Measurements from ENCODE around the gene METTL5.
"Not testable (repeated sequence)": the region's sequence is repeated elsewhere in the genome, so short reads cannot be mapped to it uniquely, and the experiment has no call there.

DNA sequence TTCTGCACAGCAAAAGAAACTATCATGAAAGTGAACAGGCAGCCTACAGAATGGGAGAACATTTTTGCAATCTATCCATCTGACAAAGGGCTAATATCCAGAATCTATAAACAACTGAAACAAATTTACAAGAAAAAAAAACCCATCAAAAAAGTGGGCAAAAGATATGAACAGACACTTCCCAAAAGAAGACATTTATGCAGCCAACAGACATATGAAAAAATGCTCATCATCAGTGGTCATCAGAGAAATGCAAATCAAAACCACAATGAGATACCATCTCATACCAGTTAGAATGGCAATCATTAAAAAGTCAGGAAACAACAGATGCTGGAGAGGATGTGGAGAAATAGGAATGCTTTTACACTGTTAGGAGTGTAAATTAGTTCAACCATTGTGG, 7.7 kb downstream of the METTL5 start:
- TF ChIP-seq POLR2AphosphoS5, POLR2A, EP300 (IDR thresholded peaks at IDR 0.05): not testable (repeated sequence)
- TF ChIP-seq, protein P1, sequence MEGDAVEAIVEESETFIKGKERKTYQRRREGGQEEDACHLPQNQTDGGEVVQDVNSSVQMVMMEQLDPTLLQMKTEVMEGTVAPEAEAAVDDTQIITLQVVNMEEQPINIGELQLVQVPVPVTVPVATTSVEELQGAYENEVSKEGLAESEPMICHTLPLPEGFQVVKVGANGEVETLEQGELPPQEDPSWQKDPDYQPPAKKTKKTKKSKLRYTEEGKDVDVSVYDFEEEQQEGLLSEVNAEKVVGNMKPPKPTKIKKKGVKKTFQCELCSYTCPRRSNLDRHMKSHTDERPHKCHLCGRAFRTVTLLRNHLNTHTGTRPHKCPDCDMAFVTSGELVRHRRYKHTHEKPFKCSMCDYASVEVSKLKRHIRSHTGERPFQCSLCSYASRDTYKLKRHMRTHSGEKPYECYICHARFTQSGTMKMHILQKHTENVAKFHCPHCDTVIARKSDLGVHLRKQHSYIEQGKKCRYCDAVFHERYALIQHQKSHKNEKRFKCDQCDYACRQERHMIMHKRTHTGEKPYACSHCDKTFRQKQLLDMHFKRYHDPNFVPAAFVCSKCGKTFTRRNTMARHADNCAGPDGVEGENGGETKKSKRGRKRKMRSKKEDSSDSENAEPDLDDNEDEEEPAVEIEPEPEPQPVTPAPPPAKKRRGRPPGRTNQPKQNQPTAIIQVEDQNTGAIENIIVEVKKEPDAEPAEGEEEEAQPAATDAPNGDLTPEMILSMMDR (IDR thresholded peaks at IDR 0.05), result not testable (repeated sequence)

Measured in upper lobe of left lung (tissue), 4 donors.